Immature natural killer cell (primary cell): Measurements from ENCODE around the gene SFRP4. TPM values are rescaled to one million over a fixed set of nuclear protein-coding genes. Genes with fewer than 3 reads are reported as not detected.

Source experiments
- polyA plus RNA-seq, 3 donors: library from polyadenylated mRNA; unstranded; fragments of 300-500 nt; fragmentation: Illumina TruSeq; gene quantifications; one replicate each; pipeline ENCODE4 v1.2.3, GENCODE V29; 2021

Gene SFRP4
- polyA plus RNA-seq, 3 donors from 2014 or later = not detected

Other genes with a start within 250 kb of the SFRP4 start
- gene GPR141, start 233.1 kb downstream of the SFRP4 start, polyA plus RNA-seq = 10 to 100 TPM in 2 of 3 donors, 1 to 10 TPM in 1; 9.4 to 24.8 (median 24.3) TPM
- gene NME8, start 68.2 kb downstream of the SFRP4 start, polyA plus RNA-seq = 10 to 100 TPM in 1 of 3 donors, 1 to 10 TPM in 2; 2.6 to 14.1 (median 4.7) TPM
- gene EPDR1, start 3.8 kb upstream of the SFRP4 start, polyA plus RNA-seq = 10 to 100 TPM in 1 of 3 donors, 1 to 10 TPM in 2; 5.2 to 11.2 (median 6.9) TPM